Mucosa of descending colon (tissue), 3 donors: ENCODE data around the gene NR2F2. TPM values are rescaled to one million over a fixed set of nuclear protein-coding genes. Genes with fewer than 3 reads are reported as not detected.
A peak's percentile ranks its signal among the peaks of the same experiment; 100 is the strongest.

Experiments
- ATAC-seq: fragments of 200-7000 bp; cut with Tn5 transposase; one replicate; pipeline ENCODE4 v1.9.1; 2020; ENCODE audit warnings: mild to moderate bottlenecking, moderate library complexity
- DNase-seq, 3 donors: peaks; one replicate each; pipeline ENCODE4 v3.0.0-alpha.2; 2020
- H3K36me3 ChIP-seq: fragments of 200-600 bp; one replicate; pipeline ENCODE4 v1.8.0; 2021; ENCODE audit warnings: low read depth, mild to moderate bottlenecking
- H3K4me1 ChIP-seq: fragments of 200-600 bp; one replicate; pipeline ENCODE4 v1.8.0; 2021; ENCODE audit warnings: low read depth, mild to moderate bottlenecking
- H3K4me3 ChIP-seq: fragments of 200-600 bp; one replicate; pipeline ENCODE4 v1.8.0; 2021; ENCODE audit warnings: mild to moderate bottlenecking
- H3K9me3 ChIP-seq: fragments of 200-600 bp; one replicate; pipeline ENCODE4 v1.8.0; 2021; ENCODE audit warnings: mild to moderate bottlenecking
- CTCF ChIP-seq: fragments of 200-600 bp; IDR thresholded peaks from one replicate; pipeline ENCODE4 v1.8.0; 2022; ENCODE audit warnings: antibody characterized with exemption, mild to moderate bottlenecking
- intact Hi-C, 2 donors: fragments of 100-400 bp; cut with DNase I in 1 of 2; cut with micrococcal nuclease in 1 of 2; formaldehyde crosslinking; loops; one replicate each; pipeline versions ENCODE4 v1.11.0 to v1.11.1; 2022; cut with DNase I, micrococcal nuclease
- total RNA-seq, 3 donors: library from RNA; stranded (reverse); fragmentation: NEBNext Ultra II Directional in 2 of 3; extraction: Animal tissue kit (Norgen Biotek cat#: 25700) in 2 of 3; gene quantifications; one replicate each; pipeline versions ENCODE4 v1.2.1 to v1.2.4, GENCODE V29; 2021 to 2023
- donor health status: DM: no; HTN: no; CAD: no; lungs with moderate emphysema.
- donor health status: DM: no; HTN: no; CAD: no.
- donor health status: DM: no; HTN: yes; CAD: no.

NR2F2 gene
- total RNA-seq, 3 donors from 2014 or later: 31.9 to 79.3 (median 36.8) TPM

DNA sequence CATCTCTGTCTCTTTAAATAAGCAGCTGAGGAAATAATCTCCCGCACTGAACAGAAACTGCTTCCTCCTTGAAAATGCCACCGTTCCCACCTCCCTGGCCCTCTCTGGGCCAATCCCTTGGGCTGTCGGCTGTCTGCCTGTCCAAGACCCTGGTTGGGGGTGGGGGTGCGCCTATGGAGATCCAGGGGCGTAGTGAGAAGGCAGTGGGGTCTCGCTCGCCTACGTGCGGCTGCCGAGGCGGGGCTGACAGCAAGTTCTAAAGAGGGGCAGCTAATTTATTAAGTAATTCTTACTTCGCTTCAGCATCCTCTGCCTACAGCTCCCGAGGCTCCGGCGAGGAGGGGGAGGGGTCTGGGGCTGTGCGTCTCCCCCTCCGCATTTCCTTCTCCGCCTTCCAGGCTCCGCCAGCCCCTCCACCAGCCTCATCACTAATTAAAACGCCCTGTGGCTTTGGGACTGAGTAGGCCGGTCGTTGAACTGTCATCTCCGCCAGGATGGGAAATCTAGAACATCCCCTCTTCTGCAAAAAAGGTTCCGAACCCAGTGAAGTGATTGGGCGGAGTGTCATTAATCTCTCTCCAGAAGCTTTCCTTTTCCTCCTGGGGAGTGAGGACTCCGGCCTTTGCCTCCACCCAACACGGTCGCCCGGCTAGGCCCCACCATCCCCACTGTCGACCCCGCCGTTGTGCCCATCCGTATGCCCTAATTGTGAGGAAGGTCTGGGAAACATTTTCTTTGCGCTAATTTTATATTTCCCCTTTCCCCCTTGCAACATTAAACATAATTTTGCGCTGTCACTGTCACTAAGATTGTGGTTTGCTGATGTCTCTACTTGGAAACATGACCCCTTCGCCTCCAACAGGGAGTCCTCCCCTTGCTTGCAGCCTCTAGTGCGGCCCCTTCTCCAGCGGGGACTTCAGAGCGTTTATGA lies 16.9 kb downstream of the NR2F2 start:
- ATAC-seq (no peak), DNase-seq (peak in 1 of 3 donors; percentile 48)
- Histone ChIP-seq H3K4me3 (no peak overlapping the region), H3K36me3 (no peaks in the 10 kb centered on the region), H3K4me1 (peaks cover 20% of the 10 kb centered on the region), H3K9me3 (no peaks in the 10 kb centered on the region)
- intact Hi-C loops: loop anchor here in 1 of 2 donors (10.0 kb wide), 1 partner anchor 1083 kb away; no protein-coding TSS in a partner anchor
- TF ChIP-seq CTCF: no peak

GRCh38 chr15:96348112-96349027 lies 17.9 kb downstream of the NR2F2 start:
- no peak for ATAC-seq
- H3K9me3 ChIP-seq: no peaks in the 10 kb centered on the region
- no peak for TF ChIP-seq CTCF
- H3K36me3 ChIP-seq: no peaks in the 10 kb centered on the region
- peaks cover 15% of the 10 kb centered on the region for H3K4me1 ChIP-seq
- no peak for DNase-seq
- intact Hi-C loops: loop anchor here in 1 of 2 donors (10.0 kb wide), 1 partner anchor 1084 kb away; no protein-coding TSS in a partner anchor
- no peak overlapping the region for H3K4me3 ChIP-seq

DNA sequence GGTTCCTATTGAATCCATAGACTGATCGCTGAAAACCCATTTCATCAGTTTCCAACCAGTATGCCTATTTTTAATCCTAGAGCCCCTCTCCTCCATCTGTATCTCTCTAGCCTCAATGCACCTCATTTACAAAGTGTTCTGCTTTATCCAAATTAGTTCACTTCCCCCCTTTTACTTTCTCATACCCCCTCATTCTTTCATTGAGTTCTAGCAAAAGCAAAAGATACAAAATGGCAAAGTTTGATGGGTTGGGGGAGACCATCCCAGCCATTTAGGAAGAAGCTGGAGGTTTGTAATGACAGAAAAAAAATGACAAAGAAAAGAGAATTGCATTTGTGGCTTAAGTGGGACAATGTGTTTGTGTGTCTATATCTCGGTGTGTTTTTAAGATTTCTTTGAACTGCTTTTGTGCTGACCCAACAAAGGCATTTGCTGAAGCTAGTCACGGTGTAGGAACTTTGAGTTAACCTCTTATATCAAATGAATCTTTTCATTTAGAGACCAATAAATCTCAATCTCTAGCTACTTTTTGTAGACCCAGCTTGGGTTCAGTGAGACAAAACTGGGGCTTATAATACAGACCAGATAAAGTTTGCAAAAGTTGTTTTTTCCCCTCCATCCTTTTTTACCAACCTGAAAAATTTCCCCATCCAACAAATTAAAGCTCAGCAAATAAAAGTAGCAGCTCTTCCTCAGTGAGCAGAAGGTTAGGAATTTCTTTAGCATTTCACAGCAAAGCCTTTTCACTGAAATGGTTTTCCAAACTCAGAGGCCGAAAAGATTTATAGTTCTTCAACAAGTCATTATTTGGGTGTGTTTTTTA lies 18.7 kb downstream of the NR2F2 start:
- DNase-seq (no peak), ATAC-seq (no peak)
- no peaks in the 10 kb centered on the region for H3K9me3 ChIP-seq
- no peaks in the 10 kb centered on the region for H3K36me3 ChIP-seq
- H3K4me1 ChIP-seq: peaks cover 18% of the 10 kb centered on the region
- no peak overlapping the region for H3K4me3 ChIP-seq
- no peak for TF ChIP-seq CTCF
- intact Hi-C loops: loop anchor here in 1 of 2 donors (10.0 kb wide), 1 partner anchor 1084 kb away; no protein-coding TSS in a partner anchor

DNA sequence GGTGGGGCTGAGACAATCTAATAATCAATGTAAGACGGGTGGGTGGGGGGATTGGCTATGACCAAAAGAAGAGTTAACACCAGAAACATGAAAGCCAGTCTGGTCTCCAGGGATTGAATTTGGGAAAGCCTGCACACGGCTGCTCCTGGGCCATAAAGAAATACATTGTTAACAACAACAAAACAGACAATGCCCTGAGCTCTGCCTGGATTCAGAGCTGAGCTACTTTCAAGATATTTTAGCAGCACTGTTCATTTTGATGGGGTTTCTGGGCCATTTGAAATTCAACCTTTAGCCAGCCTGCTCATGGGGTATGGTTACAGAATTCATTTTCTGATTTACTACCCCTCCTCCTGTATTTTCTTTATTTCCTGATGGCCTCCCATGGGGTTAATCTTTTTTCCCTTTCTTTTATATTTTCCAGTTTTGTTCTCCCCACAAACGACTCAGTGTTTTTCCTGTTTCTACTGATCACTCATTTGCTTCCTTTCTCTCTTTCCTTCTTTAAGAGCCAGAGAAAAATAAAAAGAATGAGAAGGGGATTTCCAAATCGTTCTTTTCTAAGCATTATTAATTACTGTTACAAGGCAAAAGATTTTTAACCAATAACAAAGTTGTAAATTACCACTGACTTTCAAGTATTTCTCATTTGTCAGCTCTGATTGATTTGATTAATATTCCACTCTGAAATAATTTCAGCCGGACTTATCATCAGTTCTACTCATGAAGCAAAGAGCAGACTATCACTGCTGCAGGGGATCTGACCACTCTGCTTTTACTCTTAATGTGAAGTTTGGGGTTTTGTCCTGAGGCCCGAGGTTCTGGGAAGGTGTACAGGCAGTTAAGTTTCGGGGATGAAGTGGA lies 19.6 kb downstream of the NR2F2 start:
- TF ChIP-seq CTCF: no peak
- no peaks in the 10 kb centered on the region for H3K9me3 ChIP-seq
- H3K4me3 ChIP-seq: no peak overlapping the region
- DNase-seq (no peak), ATAC-seq (no peak)
- peaks cover 18% of the 10 kb centered on the region for H3K4me1 ChIP-seq
- intact Hi-C loops: loop anchor here in 1 of 2 donors (10.0 kb wide), 1 partner anchor 1085 kb away; no protein-coding TSS in a partner anchor
- H3K36me3 ChIP-seq: no peaks in the 10 kb centered on the region
